Spleen (tissue), 7 donors: ENCODE measurements around the gene DDR1.

Experiments
- POLR2A ChIP-seq, 3 donors: fragments of 450-650 bp; IDR thresholded peaks; one replicate each; pipeline ENCODE4 v1.5.1; 2017; ENCODE audit warnings: antibody characterized with exemption in 3 of 3, mild to moderate bottlenecking in 1 of 3
- TF ChIP-seq, protein P1 (sequence below), 11 experiments: fragments of 200-600 bp in 7 of 11; fragments of 450-650 bp in 4 of 11; sonication (generic) in 4 of 11; IDR thresholded peaks in 8 of 11; conservative IDR thresholded peaks in 3 of 11; 1 replicate in 7 of 11; 2 replicates in 4 of 11; pipeline versions ENCODE4 v1.4.0 to v1.8.0; 2016 to 2021; ENCODE audit warnings: antibody characterized with exemption in 11 of 11, inconsistent platforms in 4 of 11, mild to moderate bottlenecking in 1 of 11
- donor health status: DM: no; HTN: no; CAD: no; lungs with moderate emphysema.
- donor health status: DM: no; HTN: no; CAD: no.
- donor health status: DM: no; HTN: no; CAD: no.

GRCh38 chr6:30935018-30935417 lies 50.7 kb downstream of the DDR1 start:
- TF ChIP-seq, protein P1, sequence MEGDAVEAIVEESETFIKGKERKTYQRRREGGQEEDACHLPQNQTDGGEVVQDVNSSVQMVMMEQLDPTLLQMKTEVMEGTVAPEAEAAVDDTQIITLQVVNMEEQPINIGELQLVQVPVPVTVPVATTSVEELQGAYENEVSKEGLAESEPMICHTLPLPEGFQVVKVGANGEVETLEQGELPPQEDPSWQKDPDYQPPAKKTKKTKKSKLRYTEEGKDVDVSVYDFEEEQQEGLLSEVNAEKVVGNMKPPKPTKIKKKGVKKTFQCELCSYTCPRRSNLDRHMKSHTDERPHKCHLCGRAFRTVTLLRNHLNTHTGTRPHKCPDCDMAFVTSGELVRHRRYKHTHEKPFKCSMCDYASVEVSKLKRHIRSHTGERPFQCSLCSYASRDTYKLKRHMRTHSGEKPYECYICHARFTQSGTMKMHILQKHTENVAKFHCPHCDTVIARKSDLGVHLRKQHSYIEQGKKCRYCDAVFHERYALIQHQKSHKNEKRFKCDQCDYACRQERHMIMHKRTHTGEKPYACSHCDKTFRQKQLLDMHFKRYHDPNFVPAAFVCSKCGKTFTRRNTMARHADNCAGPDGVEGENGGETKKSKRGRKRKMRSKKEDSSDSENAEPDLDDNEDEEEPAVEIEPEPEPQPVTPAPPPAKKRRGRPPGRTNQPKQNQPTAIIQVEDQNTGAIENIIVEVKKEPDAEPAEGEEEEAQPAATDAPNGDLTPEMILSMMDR (IDR thresholded peaks at IDR 0.05 in 8 of 11, conservative IDR thresholded peaks at IDR 0.05 in 3 of 11): no peak
- TF ChIP-seq POLR2A (IDR thresholded peaks at IDR 0.05): no peak
